GM10248 (cell line): Measurements from ENCODE around the gene SHOX.
"Not testable (repeated sequence)": the region's sequence is repeated elsewhere in the genome, so short reads cannot be mapped to it uniquely, and the experiment has no call there.

Experiments used
- CTCF ChIA-PET: fragments of 300-600 bp; sonication (Branson Sonifier 250); formaldehyde crosslinking; extraction: SDS; loops from one replicate; lab custom pipeline; 2021; ENCODE audit warnings: antibody characterized with exemption; lab: Yijun Ruan, JAX
- POLR2A ChIA-PET: fragments of 350-650 bp; sonication (Branson Sonifier 250); formaldehyde crosslinking; extraction: SDS; loops from one replicate; lab custom pipeline; 2020; ENCODE audit warnings: antibody characterized with exemption; lab: Yijun Ruan, JAX
- DNase-seq: peaks from one replicate; pipeline ENCODE4 v3.0.0; 2012; ENCODE audit errors: extremely low spot score
- TF ChIP-seq, protein P1 (sequence below): IDR thresholded peaks from 2 replicates; pipeline ENCODE4 v1.5.1; 2012; ENCODE audit warnings: mild to moderate bottlenecking, low read depth; ENCODE audit errors: extremely low read depth, missing control alignments, control extremely low read depth

SHOX gene

DNA sequence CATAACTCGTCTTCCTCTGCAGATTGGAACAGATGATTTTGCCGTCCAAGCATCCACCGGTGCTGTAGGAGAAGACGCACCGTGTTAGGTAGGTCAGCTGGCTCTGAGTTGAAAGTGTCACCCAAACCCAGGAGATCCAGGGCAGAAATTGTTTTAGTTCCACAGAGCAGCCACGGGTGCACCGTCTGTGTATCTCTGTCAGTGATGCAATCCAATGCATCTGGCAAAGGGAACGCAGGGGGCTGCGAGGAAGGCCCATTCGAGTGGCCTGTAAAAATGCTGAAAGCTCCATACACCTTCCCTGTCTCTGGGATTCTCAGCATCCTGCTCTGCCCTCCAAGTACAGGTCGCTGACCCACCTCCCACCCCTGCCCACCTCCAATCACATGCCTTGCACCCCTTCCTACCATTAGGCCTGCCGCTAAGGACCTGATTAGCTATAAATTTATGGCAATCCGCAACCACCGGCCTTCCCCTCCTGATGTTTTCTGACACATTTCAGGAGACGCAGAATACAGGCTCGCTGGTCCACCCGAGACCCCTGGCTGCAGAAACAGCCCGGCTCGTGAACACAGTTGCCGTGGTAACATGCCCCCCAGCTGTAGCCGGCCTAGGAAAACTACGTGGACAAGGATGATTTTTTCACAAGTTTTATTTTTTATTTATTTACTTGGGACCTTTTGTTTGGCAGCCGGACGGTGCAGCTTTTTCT lies 39.7 kb upstream of the SHOX start:
- TF ChIP-seq, protein P1, sequence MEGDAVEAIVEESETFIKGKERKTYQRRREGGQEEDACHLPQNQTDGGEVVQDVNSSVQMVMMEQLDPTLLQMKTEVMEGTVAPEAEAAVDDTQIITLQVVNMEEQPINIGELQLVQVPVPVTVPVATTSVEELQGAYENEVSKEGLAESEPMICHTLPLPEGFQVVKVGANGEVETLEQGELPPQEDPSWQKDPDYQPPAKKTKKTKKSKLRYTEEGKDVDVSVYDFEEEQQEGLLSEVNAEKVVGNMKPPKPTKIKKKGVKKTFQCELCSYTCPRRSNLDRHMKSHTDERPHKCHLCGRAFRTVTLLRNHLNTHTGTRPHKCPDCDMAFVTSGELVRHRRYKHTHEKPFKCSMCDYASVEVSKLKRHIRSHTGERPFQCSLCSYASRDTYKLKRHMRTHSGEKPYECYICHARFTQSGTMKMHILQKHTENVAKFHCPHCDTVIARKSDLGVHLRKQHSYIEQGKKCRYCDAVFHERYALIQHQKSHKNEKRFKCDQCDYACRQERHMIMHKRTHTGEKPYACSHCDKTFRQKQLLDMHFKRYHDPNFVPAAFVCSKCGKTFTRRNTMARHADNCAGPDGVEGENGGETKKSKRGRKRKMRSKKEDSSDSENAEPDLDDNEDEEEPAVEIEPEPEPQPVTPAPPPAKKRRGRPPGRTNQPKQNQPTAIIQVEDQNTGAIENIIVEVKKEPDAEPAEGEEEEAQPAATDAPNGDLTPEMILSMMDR: no peak
- CTCF ChIA-PET: no interaction called here
- POLR2A ChIA-PET: no interaction called here
- DNase-seq: no peak

DNA sequence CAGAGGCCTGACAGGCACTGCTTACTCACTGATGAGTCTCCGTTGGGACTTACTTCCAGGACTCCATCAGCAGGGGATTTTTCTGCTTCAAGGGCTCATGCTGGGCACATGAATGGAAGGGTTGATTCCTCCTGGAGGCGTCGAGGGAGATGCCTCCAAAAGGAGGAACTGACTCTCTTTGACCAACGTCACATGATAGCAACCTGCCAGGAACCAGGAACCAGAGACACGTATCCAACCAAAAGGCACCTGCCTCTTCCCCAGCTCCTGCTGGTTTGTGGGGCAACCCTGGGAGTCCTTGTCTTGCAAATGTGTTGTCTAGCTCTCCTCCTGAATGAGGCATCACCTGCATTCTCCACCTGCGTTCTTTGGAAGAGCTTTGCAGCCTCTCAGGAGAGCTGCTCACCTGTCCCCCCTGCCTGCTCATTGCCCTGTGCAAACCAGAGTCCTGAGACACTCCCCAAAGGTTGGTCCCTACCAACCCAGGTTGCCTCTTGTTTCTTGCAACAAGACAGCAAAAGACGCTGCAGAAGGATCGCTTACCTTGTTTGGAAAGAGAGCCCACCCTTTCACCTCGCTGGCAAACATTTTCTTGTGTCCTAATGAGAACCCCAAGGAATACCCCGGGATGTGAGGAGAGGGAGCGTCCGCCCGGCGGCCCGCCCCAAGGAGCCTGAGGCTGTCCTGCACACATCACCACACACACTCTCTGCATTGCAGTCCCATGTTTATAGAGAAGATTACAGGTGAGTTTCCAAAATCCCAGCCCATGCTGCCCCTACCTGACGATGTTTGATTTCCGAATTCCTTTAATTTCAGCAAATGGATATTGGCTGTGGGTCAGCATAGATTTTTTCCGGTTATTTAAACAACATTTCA lies 30.5 kb upstream of the SHOX start:
- DNase-seq: no peak
- TF ChIP-seq, protein P1: no peak
- ChIA-PET CTCF (no interaction called here), POLR2A (no interaction called here)

DNA sequence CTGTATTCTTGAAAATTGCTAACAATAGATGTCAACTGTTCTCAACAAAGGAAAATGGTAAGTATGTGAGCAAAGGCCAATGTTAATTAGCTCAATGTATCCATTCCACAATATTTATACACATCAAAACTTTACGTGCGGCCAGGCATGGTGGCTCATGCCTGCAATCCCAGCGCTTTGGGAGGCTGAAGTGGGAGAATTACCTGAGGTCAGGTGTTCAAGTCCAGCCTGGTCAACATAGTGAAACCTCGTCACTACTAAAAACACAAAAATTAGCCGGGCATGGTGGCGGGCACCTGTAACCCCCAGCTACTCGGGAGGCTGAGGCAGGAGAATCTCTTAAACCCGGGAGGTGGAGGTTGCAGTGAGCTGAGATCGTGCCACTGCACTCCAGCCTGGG lies 27.6 kb upstream of the SHOX start:
- CTCF ChIA-PET, POLR2A ChIA-PET, DNase-seq: not testable (repeated sequence)

DNA sequence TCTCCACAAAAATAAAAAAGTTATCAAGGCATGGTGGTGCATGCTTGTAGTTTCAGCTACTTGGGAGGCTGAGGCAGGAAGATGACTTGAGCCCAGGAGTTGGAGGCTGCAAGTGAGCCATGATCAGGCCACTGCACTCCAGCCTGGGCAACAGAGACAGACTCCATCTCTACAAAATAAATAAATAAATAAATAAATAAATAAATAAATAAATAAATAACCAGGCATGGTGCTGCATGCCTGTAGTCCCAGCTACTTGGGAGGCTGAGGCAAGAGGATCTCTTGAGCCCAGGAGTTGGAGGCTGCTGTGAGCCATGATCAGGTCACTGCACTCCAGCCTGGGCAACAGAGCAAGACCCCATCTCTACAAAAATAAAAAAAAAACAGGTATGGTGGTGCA lies 26.0 kb upstream of the SHOX start:
- CTCF ChIA-PET, DNase-seq, POLR2A ChIA-PET: not testable (repeated sequence)

DNA sequence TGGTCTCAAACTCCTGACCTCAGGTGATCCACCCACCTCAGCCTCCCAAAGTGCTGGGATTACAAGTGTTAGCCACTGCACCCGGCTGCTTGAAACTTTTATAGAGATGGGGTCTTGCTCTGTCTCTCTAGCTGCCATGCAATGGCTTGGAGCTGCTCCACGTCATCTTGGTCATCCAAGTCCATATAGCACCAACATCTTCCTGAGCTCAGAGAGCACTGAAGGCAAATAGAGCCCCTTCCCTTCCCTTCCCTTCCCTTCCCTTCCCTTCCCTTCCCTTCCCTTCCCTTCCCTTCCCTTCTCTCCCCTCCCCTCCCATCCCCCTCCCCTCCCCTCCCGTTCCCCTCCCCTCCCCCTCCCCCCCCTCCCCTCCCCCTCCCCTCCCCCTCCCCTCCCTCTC lies 22.5 kb upstream of the SHOX start:
- POLR2A ChIA-PET, CTCF ChIA-PET, DNase-seq: not testable (repeated sequence)

DNA sequence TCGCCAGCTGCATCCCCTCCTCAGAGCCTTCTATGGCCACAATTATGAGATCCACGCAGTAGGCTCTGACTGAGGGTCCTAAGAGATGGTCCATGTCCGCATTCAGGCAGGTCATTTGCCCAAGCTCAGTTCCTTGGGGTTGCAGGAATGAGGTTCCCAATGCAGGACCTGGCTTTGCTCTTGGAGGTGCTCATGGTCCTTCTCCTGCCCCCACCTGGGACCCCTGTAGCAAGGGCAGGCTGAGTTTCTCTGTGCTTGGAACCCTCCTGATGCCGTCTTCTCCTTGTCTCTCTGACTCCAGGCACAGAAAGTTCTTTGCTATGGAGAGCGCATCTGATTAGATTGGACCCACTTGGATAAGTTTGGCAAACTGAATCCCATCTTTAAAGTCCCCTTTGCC lies 16.5 kb upstream of the SHOX start:
- ChIA-PET POLR2A (no interaction called here), CTCF (no interaction called here)
- TF ChIP-seq, protein P1: no peak
- no peak for DNase-seq

DNA sequence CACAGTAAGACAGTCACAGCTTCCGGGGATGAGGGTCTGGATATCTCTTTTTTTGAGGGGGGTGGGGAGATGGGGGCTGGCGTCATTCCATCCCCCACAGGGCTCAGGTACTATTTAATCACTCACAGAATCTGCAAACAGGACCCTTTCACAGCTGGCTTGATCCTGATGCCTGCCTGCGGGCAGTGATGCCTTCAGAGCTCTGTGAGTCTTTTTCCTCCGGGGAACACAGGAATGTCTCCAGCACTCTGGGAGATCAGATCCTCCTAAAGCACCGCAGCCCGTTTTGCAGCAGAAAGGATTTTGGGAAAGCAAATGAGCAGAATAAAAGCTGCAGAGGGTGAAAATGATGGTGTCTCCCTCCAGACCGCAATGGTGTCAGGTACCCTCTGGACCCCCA lies 13.2 kb upstream of the SHOX start:
- TF ChIP-seq, protein P1: no peak
- ChIA-PET CTCF (no interaction called here), POLR2A (no interaction called here)
- DNase-seq: no peak

DNA sequence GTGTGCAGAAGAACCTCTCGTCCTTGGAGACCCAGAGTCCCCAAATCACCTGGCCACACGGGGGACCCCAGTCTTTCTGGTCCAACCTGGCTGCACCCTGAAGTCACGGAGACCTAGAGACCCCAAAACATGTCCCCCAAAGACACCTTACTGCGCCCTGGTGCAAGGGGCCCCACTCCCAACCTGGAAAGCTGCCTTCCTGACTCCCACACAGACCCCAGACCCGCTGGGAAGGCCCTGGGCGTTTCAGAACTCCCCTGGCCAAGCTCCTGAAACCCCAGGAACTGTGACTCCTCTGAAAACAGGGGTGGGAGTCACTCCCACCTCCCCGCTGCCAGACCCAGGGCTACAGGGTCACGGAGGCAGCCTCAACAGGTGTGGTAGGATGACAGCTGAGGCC lies 12.7 kb upstream of the SHOX start:
- ChIA-PET POLR2A (no interaction called here), CTCF (no interaction called here)
- TF ChIP-seq, protein P1: no peak
- no peak for DNase-seq

DNA sequence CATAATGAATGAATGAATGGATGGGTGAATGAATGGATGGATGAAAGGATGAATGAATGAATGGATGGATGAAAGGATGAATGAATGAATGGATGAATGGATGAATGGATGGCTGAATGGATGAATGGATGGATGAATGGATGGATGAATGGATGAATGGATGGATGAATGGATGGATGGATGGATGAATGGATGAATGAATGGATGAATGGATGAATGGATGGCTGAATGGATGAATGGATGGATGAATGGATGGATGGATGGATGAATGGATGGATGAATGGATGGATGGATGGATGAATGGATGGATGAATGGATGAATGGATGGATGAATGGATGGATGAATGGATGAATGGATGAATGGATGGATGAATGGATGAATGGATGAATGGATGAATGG lies 12.3 kb upstream of the SHOX start:
- POLR2A ChIA-PET: not testable (repeated sequence)

More for the DNA sequence above, 12.3 kb upstream of the SHOX start:
- DNase-seq, CTCF ChIA-PET: not testable (repeated sequence)
